ENCODE measurements around the gene DMXL1.

DNA sequence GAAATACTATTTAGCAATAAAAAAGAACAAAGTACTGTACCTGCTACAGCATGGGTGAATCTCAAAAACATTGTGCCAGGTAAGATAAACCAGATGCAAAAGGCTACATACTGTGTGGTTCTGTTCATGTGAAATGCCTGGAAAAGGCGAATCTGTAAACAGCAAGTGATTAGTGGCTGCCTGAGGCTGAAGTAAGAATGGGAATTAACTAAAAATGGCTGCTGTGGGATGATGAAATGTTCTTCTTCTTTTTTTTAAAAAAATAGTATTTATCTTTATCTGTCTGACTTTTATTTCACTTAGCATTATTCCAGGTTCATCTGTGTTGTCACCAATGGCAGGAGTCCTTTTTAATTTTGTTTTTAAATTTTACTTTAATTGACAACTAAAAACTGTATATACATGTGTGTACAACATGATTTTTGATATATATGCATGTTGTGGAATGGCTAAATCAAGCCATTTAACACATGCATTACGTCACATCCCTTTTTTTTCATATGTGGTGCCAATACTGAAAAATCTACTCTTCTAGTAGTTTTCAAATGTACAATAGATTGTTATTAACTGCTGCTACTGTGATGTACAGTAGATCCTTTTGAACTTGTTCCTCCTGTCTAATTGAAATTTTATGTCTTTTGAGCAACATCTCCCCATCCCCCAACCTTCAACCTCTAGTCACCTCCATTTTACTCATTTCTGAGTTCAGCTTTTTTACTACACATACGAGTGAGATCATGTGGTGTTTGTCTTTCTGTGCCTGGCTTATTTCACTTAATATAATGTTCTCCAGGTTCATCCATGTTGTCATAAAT lies 222.0 kb downstream of the DMXL1 start:
- TF ChIP-seq EP300 (IDR thresholded peaks at IDR 0.05), result no peak
- TF ChIP-seq, protein P1, sequence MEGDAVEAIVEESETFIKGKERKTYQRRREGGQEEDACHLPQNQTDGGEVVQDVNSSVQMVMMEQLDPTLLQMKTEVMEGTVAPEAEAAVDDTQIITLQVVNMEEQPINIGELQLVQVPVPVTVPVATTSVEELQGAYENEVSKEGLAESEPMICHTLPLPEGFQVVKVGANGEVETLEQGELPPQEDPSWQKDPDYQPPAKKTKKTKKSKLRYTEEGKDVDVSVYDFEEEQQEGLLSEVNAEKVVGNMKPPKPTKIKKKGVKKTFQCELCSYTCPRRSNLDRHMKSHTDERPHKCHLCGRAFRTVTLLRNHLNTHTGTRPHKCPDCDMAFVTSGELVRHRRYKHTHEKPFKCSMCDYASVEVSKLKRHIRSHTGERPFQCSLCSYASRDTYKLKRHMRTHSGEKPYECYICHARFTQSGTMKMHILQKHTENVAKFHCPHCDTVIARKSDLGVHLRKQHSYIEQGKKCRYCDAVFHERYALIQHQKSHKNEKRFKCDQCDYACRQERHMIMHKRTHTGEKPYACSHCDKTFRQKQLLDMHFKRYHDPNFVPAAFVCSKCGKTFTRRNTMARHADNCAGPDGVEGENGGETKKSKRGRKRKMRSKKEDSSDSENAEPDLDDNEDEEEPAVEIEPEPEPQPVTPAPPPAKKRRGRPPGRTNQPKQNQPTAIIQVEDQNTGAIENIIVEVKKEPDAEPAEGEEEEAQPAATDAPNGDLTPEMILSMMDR (IDR thresholded peaks at IDR 0.05), result no peak
